Uterus (tissue), 4 donors: Measurements from ENCODE around the gene PLCB3. TPM values are rescaled to one million over a fixed set of nuclear protein-coding genes. Genes with fewer than 3 reads are reported as not detected.

Experiments
- DNase-seq, 2 donors: peaks; one replicate each; pipeline ENCODE4 v3.0.0-alpha.2; 2019 to 2020
- H3K27ac ChIP-seq, 2 donors: fragments of 200-600 bp; sonication (generic); 1 replicate in 1 of 2; 2 replicates in 1 of 2; pipeline ENCODE4 v1.5.1; 2016 to 2018
- H3K27me3 ChIP-seq, 2 donors: fragments of 200-600 bp; sonication (generic); one replicate each; pipeline ENCODE4 v1.5.1; 2018 to 2019; ENCODE audit warnings: control low read depth in 1 of 2
- H3K36me3 ChIP-seq, 2 donors: fragments of 200-600 bp; sonication (generic); one replicate each; pipeline ENCODE4 v1.5.1; 2019; ENCODE audit warnings: control low read depth in 1 of 2
- H3K4me1 ChIP-seq, 2 donors: fragments of 200-600 bp; sonication (generic); one replicate each; pipeline ENCODE4 v1.5.1; 2018 to 2019; ENCODE audit warnings: control low read depth in 1 of 2
- H3K4me3 ChIP-seq, 2 donors: fragments of 200-600 bp; sonication (generic); 1 replicate in 1 of 2; 2 replicates in 1 of 2; pipeline ENCODE4 v1.5.1; 2018 to 2019; ENCODE audit warnings: mild to moderate bottlenecking in 1 of 2
- H3K9me3 ChIP-seq, 2 donors: fragments of 200-600 bp; sonication (generic); one replicate each; pipeline ENCODE4 v1.5.1; 2019; ENCODE audit warnings: control low read depth in 1 of 2
- CTCF ChIP-seq, 4 experiments: fragments of 200-600 bp in 2 of 4; fragments of 450-650 bp in 2 of 4; sonication (generic) in 2 of 4; IDR thresholded peaks; one replicate each; pipeline ENCODE4 v1.5.1; 2016 to 2019; ENCODE audit warnings: antibody characterized with exemption in 4 of 4, mild to moderate bottlenecking in 2 of 4, moderate library complexity in 1 of 4
- POLR2A ChIP-seq, 2 donors: fragments of 450-650 bp; IDR thresholded peaks; one replicate each; pipeline ENCODE4 v1.6.1; 2016; ENCODE audit warnings: antibody characterized with exemption in 2 of 2, mild to moderate bottlenecking in 1 of 2, moderate library complexity in 1 of 2
- intact Hi-C: fragments of 100-400 bp; cut with DNase I; formaldehyde crosslinking; loops from one replicate; pipeline ENCODE4 v1.15.1; 2023; ENCODE audit warnings: low total_unique reads
- total RNA-seq, 4 donors: library from RNA; depleted of rRNA in 3 of 4; stranded (reverse); fragments of >200 nt in 3 of 4; gene quantifications; one replicate each; pipeline versions ENCODE4 v1.1.0 to v1.2.4, GENCODE V29; 2014 to 2023
- donor health status: DM: yes; HTN: yes; CAD: no.

PLCB3 gene
- total RNA-seq, 4 donors from 2014 or later: 10.0 to 39.5 (median 21.8) TPM

GRCh38 chr11:64222651-64223000 lies 28.7 kb upstream of the PLCB3 start:
- intact Hi-C loops: no loop called here
- no peak overlapping the region for H3K4me3 ChIP-seq
- TF ChIP-seq POLR2A (IDR thresholded peaks at IDR 0.05) (no peak), CTCF (IDR thresholded peaks at IDR 0.05) (no peak)
- H3K4me1 ChIP-seq: peaks cover 0 to 19% of the 10 kb centered on the region in 2 donors
- no peaks in the 10 kb centered on the region for H3K9me3 ChIP-seq
- no peaks in the 10 kb centered on the region for H3K27me3 ChIP-seq
- no peaks in the 10 kb centered on the region for H3K36me3 ChIP-seq
- DNase-seq: no peak
- H3K27ac ChIP-seq: no peak overlapping the region

GRCh38 chr11:64223001-64223651 lies 28.2 kb upstream of the PLCB3 start:
- no peak for TF ChIP-seq CTCF (IDR thresholded peaks at IDR 0.05)
- no peak for TF ChIP-seq POLR2A (IDR thresholded peaks at IDR 0.05)
- Histone ChIP-seq H3K4me1 (peaks cover 0 to 19% of the 10 kb centered on the region in 2 donors), H3K36me3 (no peaks in the 10 kb centered on the region), H3K4me3 (no peak overlapping the region), H3K9me3 (no peaks in the 10 kb centered on the region), H3K27ac (no peak overlapping the region), H3K27me3 (no peaks in the 10 kb centered on the region)
- DNase-seq: peak in 1 of 2 donors; percentile 20
- intact Hi-C loops: no loop called here

- H3K27ac ChIP-seq: no peak overlapping the region
- H3K4me3 ChIP-seq: no peak overlapping the region
- intact Hi-C loops: no loop called here
- H3K9me3 ChIP-seq: no peaks in the 10 kb centered on the region
- DNase-seq: peak in 1 of 2 donors; percentile 19
- H3K27me3 ChIP-seq: no peaks in the 10 kb centered on the region
- H3K36me3 ChIP-seq: no peaks in the 10 kb centered on the region
- TF ChIP-seq POLR2A (IDR thresholded peaks at IDR 0.05) (no peak), CTCF (IDR thresholded peaks at IDR 0.05) (no peak)
- H3K4me1 ChIP-seq: peaks cover 0 to 19% of the 10 kb centered on the region in 2 donors
These were observed 27.0 kb upstream of the PLCB3 start for GRCh38 chr11:64224151-64224890.

GRCh38 chr11:64224891-64225607 lies 26.3 kb upstream of the PLCB3 start:
- TF ChIP-seq POLR2A (IDR thresholded peaks at IDR 0.05) (no peak), CTCF (IDR thresholded peaks at IDR 0.05) (no peak)
- H3K4me1 ChIP-seq: peaks cover 0 to 25% of the 10 kb centered on the region in 2 donors
- intact Hi-C loops: no loop called here
- H3K27ac ChIP-seq: peak overlapping the region; percentile 85 to 91
- no peaks in the 10 kb centered on the region for H3K27me3 ChIP-seq
- DNase-seq: no peak
- H3K4me3 ChIP-seq: peak overlapping the region; percentile 76 to 99
- H3K9me3 ChIP-seq: no peaks in the 10 kb centered on the region
- no peaks in the 10 kb centered on the region for H3K36me3 ChIP-seq
